Cardiac ventricle fibroblast (primary cell): ENCODE results near the gene DNM3. TPM values are rescaled to one million over a fixed set of nuclear protein-coding genes. Genes with fewer than 3 reads are reported as not detected.

Experiments used
- total RNA-seq: library from RNA; depleted of rRNA; stranded (reverse); fragments of >200 nt; gene quantifications from 2 replicates; pipeline ENCODE4 v1.2.3, GENCODE V29; 2015

Gene DNM3
- total RNA-seq: 0.05 and 0.44 TPM in 2 replicates

DNA sequence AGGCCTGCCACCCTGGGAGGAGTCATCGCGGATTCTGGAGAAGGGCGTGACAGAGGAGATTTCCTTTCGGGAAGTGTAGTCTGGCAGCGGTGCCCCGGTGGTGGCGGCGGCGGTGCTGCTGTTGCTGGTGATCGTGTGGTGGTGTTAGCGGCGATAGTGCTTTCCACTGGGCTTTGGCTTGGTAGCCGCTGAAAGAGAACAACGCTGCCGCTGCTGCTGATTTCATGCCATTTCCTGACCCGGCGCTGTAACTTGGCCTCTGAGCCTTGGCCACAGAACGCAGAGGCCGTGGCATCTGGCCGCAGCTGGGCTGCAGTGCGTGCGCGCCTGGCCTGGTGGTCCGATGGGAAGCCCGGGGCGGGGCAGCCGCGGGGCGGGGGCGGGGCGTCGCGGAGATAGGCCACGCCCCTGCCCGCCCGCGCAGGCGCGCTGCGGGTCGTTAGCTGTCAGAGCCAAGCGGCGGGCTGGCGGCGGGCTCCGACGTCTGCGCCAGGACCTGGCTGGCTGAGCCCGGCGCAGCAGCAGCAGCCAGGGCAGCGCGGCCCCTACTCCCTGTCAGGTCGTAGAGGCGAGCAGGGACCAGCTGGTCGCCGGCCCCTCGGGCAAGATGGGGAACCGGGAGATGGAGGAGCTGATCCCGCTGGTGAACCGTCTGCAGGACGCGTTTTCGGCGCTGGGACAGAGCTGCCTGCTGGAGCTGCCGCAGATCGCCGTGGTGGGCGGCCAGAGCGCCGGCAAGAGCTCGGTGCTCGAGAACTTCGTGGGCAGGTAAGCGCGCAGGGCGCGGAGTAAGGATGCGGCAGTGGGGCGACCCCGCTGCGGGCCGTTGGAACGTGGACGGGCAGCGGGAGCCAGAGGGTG is at the start of gene DNM3:
Gene DNM3, plus strand, starts transcription at position 449 of the 861 bp plus-strand sequence. Its CDS starts 159 bp downstream, at position 608.

DNA sequence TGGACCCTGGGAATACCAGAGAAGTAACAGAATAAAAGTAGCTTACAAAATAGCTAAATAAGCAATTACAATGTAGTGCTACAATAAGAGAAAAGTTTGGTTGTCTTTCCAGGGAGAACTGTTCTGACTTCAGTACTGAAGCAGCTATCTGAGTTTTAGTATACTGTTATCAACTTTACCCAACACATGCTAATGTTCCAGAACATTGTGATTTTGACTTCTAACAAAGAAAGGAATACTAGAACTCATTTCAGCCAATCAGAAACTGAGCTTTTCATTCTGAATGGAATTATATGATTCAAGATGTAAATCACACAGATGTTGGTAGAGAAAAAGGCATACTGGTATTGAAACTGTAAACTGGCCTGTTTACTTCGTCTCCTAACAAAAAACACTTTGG is 579.1 kb downstream of the DNM3 start, which contains the start of gene C1orf105:
Gene C1orf105, plus strand, starts transcription at position 301 of the 400 bp plus-strand sequence. CDS start 201 bp downstream, outside the sequence.

DNA sequence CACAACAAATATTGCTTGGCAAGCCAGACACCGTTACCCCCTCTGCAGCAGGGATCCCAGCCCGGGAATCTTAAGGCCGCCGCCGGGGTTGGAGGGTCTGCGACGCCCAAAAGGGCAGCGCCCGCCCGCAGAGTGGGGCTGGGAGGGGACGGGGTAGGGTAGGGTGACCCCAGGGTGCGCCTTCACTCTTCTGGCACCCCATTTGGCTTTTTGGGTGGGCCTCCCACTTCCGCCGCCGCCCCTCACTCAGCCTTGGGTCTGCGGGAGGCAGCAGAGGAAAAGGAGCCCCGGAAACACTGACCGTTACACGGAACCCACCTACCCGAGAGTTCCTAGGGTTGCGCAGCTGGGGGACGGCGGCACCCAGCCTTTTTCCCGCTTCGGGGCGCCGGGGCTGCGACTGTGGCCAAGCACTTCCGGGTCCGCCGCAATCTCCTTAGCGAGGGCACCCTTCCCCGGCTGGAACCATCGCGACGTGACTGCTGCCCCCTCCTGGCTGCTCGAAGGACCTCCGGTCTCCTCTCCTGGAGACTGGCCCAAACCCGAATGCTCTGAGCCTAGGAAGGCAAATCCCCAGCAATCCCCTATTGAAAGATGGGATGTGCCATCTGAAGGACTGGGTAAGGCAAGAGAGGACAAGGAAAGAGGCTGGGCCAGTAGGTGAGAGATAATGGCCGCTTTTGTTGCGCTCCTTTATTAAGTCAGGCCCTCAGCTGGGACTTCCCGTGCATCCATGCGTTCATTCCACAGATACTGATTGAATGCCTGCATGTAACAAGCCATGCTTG is 602.6 kb downstream of the DNM3 start, which contains the start of gene PIGC:
Gene PIGC, minus strand, starts transcription at position 404 of the 788 bp plus-strand sequence. CDS start 1,447 bp downstream, outside the sequence.

Other genes with a start within 250 kb of the DNM3 start
- not detected in 2 replicates for gene MYOCOS, start 219.3 kb upstream of the DNM3 start, total RNA-seq
- gene MYOC, start 188.8 kb upstream of the DNM3 start, total RNA-seq: 0.10 TPM in 1 of 2 replicates, not detected in the other
- 4.6 and 8.3 TPM in 2 replicates for gene VAMP4, start 99.4 kb upstream of the DNM3 start, total RNA-seq
- gene METTL13, start 59.8 kb upstream of the DNM3 start, total RNA-seq: 19.0 and 20.7 TPM in 2 replicates